Suprapubic skin (tissue), 3 donors: ENCODE data around the gene ZNF652.
"Not testable (repeated sequence)": the region's sequence is repeated elsewhere in the genome, so short reads cannot be mapped to it uniquely, and the experiment has no call there.

ENCODE experiments used
- POLR2A ChIP-seq, 2 donors: fragments of 450-650 bp; IDR thresholded peaks; one replicate each; pipeline ENCODE4 v1.6.1; 2017; ENCODE audit warnings: antibody characterized with exemption in 2 of 2, mild to moderate bottlenecking in 2 of 2, moderate library complexity in 2 of 2
- TF ChIP-seq, protein P1 (sequence below), 2 donors: fragments of 200-600 bp in 1 of 2; fragments of 450-650 bp in 1 of 2; sonication (generic) in 1 of 2; IDR thresholded peaks; one replicate each; pipeline ENCODE4 v1.5.1; 2016 to 2019; ENCODE audit warnings: antibody characterized with exemption in 2 of 2, mild to moderate bottlenecking in 1 of 2, moderate library complexity in 1 of 2

DNA sequence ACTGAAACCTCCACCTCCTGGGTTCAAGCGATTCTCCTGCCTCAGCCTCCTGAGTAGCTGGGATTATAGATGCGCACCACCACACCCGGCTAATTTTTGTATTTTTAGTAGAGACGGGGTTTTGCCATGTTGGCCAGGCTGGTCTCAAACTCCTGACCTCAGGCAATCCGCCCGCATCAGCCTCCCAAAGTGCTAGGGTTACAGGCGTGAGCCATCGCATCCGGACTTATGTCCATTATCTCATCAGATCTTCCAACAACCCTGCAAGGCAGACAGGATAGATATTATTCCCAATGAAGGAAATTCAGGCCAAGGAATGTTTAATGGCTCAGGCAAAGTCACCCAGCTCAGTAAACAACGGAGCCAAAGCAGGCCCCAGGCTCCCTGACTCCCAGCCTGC lies 3.1 kb upstream of the ZNF652 start:
- TF ChIP-seq, protein P1, sequence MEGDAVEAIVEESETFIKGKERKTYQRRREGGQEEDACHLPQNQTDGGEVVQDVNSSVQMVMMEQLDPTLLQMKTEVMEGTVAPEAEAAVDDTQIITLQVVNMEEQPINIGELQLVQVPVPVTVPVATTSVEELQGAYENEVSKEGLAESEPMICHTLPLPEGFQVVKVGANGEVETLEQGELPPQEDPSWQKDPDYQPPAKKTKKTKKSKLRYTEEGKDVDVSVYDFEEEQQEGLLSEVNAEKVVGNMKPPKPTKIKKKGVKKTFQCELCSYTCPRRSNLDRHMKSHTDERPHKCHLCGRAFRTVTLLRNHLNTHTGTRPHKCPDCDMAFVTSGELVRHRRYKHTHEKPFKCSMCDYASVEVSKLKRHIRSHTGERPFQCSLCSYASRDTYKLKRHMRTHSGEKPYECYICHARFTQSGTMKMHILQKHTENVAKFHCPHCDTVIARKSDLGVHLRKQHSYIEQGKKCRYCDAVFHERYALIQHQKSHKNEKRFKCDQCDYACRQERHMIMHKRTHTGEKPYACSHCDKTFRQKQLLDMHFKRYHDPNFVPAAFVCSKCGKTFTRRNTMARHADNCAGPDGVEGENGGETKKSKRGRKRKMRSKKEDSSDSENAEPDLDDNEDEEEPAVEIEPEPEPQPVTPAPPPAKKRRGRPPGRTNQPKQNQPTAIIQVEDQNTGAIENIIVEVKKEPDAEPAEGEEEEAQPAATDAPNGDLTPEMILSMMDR (IDR thresholded peaks at IDR 0.05) = not testable (repeated sequence)
- not testable (repeated sequence) for TF ChIP-seq POLR2A (IDR thresholded peaks at IDR 0.05)
